Raji (cell line): ENCODE measurements around the gene CDK3.

ENCODE experiments used
- POLR2A ChIP-seq: IDR thresholded peaks from 2 replicates; pipeline ENCODE4 v1.6.1; 2011; ENCODE audit warnings: low read depth, low read length, control low read depth; ENCODE audit not compliant: insufficient read depth

The CDK3 gene

DNA sequence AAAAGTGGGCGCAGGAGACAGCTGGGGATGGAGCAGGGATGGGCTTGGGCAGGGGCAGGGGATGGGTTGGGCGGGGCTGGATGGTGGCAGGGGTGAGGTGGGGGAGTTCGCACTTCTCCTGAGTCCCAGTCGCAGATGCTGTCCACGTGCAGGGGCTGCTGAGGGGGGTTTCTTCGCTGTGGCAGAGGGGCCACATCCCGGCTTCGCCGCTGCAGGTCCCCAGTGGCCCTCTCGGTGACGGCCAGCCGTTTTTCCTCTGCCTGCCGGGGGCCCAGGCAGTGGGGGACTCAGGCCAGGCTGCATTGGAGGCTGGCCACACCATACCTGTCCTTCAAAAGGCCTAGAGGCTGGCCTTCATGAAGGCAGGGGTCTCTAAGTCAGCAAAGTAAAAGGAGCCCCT is 18.1 kb downstream of the CDK3 start:
- TF ChIP-seq POLR2A: no peak

DNA sequence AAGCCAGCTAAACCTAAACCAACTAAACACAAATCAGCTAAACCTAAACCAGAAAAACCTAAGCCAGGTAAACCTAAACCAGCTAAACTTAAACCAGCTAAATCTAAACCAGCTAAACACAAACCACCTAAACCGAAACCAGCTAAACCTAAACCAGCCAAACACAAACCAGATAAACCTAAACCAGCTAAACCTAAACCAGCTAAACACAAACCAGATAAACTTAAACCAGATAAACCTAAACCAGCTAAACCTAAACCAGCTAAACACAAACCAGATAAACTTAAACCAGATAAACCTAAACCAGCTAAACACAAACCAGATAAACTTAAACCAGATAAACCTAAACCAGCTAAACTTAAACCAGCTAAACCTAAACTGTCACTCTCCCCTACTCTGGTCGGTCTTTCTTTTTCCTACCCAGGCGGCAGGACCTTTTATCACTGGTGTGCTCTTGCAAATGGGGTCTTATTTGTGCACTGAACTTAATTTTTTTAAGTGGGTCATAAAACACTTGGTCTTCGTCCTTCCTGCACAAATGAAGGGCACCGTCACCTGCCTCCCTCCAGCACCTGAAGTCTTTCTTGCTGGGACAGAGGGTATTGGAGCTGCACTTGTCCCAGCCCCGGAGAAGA is 19.3 kb downstream of the CDK3 start:
- TF ChIP-seq POLR2A: no peak

DNA sequence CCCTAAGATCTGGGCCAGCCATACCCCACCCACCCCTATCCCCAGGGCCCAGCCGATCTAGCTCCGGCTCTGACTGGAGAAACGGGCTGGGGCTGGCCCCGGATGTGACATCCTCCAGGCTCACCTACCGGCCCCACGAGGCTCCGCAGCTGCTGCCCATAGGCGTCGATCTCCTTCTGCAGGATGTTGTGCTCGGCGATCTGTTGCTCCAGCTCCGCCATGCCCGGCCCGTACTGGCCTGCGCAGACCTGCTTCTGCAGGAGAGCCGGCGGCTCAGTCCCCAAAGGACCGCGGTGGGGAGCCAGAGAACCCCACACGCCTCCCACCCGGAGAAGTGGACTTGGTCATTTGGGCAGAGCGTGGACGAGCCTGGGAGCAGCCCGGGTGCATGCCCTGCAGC is 21.6 kb downstream of the CDK3 start:
- no peak for TF ChIP-seq POLR2A

DNA sequence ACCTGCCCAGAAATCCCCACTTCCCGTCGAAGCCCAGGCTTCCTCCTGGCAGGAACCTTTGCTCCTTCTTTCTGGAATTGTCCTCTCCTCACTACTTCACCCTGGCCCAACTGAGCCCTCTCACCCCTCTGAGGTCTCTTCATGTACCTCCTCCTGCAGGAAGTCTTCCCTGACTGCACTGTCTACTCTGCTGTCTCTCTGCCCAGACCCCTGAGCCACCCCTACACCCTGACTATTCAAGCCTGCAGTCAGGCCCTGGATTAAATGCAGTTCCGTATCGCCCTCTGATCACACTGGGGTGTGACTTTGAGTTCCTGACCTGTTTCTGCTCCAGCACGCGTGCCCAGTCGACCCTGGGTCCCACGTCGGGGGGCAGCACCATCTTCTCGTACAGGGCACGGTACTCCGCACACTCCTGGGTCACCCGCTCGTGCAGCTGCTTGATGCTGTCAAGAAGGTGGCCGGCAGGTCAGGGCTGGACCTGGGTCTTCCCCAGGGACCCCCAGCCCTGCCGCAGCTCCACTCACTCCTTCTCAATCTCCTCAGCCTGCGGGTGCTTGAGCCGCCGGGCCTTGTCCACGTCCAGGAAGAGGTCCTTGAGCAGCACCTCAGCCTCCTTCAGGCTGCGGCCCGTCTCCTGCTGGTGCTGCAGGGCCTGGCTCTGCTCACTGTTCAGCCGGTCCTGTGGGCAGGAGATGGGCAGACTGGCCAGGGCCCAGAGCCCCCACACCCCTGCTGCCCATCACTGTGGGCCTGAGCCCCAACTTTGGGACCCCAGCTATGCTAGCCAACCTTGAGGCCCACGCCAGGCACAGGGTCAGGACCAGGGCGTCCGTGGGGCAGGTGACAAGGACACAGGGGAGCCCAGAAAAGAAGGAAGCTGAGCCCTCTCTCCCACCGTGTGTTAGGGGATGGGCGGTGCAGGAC is 22.6 kb downstream of the CDK3 start:
- no peak for TF ChIP-seq POLR2A

DNA sequence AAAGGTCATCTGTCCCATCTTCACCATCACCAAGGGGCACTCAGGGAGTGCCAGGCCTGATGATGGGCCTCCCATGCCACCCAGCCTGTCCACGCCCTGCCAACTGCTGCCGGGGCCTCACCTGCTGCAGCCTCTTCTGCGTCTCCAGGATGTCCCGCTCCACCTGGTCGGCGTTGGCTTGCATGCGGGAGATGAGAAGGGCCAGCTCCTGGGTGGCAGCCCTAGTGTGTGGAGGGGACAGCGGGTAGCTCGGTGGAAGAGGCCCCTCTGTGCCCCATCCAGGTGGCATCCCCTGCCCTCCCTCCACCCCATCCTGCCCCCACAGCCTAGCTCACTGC is 23.2 kb downstream of the CDK3 start:
- TF ChIP-seq POLR2A: no peak

- TF ChIP-seq POLR2A: no peak
Measured at GRCh38 chr17:76024353-76024752, 23.7 kb downstream of the CDK3 start.

GRCh38 chr17:76025294-76025693 is 24.6 kb downstream of the CDK3 start:
- TF ChIP-seq POLR2A: no peak

DNA sequence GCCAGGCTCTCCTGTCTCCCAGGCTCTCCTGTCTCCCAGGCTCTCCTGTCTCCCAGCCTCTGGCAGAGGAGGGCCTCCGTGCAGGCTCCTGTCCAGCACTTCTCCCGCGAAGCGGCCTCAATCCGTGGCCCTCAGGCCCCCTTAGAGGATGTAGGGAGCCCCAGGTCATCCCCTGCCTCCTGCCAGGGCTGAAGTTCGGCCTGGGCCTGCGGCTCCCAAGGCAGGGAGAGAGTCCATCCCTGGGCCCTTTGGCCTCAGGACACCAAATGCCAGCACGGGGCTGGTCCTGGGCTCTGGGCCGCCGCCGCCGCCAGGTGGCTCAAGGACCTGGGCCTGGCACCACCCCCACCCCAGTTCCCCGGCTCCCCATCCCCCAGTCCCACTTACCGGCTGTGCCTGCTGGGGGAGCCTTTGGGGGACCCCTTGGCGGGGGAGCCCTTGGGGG is 26.1 kb downstream of the CDK3 start:
- TF ChIP-seq POLR2A: no peak

- no peak for TF ChIP-seq POLR2A
Measured at GRCh38 chr17:76027159-76027839, 26.6 kb downstream of the CDK3 start, which contains the start of gene EVPL. Gene EVPL, minus strand, starts transcription at chr17:76027306. Its CDS starts 108 bp downstream, at chr17:76027198.

- no peak for TF ChIP-seq POLR2A
Measured at GRCh38 chr17:76032073-76032779, 31.6 kb downstream of the CDK3 start.

DNA sequence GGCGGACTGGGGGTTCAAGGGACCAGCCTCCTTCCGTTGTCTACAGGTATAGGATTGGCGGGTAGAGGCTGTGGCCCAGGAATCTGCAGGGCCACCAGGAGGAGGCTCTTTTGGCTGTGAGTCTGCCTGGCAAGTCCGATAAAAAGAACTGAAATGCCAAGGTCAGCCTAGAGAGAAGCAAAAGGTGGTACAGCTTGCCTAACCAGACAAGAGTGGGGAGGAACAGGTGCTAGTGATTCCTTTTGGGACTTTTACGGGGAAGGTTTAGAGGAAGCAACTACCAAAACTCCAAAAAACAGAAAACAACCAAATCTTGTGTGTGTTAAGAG is 32.1 kb downstream of the CDK3 start:
- no peak for TF ChIP-seq POLR2A

GRCh38 chr17:76033139-76033538 is 32.5 kb downstream of the CDK3 start:
- no peak for TF ChIP-seq POLR2A

DNA sequence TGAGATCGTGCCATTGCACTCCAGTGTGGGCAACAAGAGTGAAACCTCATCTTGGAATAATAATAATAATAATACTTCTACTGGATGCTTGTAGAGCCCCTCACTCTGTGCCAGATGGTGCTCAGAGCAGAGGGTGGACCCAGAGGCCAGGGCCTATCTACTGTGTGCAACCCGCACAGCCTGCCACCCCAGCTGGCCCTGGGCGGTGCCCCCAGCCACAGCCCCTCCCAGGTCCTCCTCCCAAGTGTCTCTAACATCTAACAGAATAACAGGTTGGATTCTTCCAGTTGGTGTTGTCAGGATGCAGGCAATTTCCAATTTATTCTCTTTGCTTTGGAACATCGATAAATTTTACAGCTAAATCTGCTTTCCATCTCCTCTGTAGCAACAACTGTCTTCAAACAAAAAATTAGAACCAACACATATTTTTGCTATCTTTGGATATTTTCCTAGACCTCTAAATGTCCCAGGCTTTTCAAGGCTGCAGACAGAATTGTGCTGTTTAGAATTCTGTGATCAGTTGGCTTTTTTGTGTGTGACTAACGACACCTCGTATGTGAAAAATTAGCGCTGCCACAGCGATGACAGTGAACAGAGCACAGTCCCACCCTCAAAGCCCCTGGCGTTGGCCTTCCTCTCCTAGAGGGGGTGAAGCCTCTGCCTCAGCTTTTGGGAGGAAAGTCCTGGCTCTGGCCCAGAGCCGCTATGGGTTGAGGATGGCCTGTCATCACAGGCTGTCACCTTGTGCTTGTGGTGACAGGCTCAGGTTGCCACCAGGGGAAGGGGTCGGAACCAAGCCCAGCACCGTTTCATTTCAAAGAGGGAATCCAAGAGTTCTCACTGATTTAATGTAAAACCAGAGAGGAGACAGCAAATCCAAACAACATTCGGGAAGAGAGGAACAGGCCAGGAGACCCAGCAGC is 34.0 kb downstream of the CDK3 start:
- no peak for TF ChIP-seq POLR2A

- no peak for TF ChIP-seq POLR2A
Measured at GRCh38 chr17:76036497-76037261, 36.0 kb downstream of the CDK3 start.

DNA sequence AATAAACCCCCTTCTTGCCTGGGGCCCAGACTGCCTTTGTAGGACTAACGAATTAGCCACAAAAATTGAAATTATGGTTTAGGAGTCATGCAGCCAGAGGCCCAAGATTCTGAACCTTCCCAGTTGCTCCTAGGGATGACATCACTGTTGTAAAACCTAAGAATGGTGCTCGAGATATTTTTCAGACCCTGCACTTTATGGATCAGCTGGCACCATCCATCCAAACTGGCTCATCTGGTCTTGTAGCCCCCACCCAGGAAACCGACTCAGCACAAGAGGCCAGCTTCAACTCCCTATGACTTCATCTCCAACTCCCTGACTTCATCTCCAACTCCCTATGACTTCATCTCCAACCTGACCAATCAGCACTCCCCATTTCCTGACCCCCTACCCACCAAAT is 37.4 kb downstream of the CDK3 start:
- no peak for TF ChIP-seq POLR2A
